H9 (cell line): ENCODE data around the gene CABLES1. TPM values are rescaled to one million over a fixed set of nuclear protein-coding genes. Genes with fewer than 3 reads are reported as not detected.

ENCODE experiments used
- DNase-seq: peaks from one replicate; pipeline ENCODE4 v3.0.0-alpha.2; 2017
- H2AFZ ChIP-seq: one replicate; pipeline ENCODE4 v1.6.1; 2013; ENCODE audit warnings: mild to moderate bottlenecking, low read length, control low read depth, moderate library complexity
- H2AK5ac ChIP-seq: 2 replicates; pipeline ENCODE4 v1.6.1; 2013; ENCODE audit warnings: low read length, control low read depth, mixed read lengths; ENCODE audit not compliant: insufficient read length
- H2BK120ac ChIP-seq: one replicate; pipeline ENCODE4 v1.6.1; 2013; ENCODE audit warnings: low read depth, mild to moderate bottlenecking, low read length, control low read depth, inconsistent platforms; ENCODE audit not compliant: poor library complexity, severe bottlenecking
- H2BK12ac ChIP-seq: 2 replicates; pipeline ENCODE4 v1.6.1; 2013; ENCODE audit warnings: low read length, control low read depth, mixed read lengths, low read depth; ENCODE audit not compliant: insufficient read length
- H2BK15ac ChIP-seq: 2 replicates; pipeline ENCODE4 v1.6.1; 2013; ENCODE audit warnings: low read depth, low read length, control low read depth
- H2BK20ac ChIP-seq: one replicate; pipeline ENCODE4 v1.6.1; 2013; ENCODE audit warnings: low read depth, mild to moderate bottlenecking, low read length, control low read depth, inconsistent platforms; ENCODE audit not compliant: poor library complexity, severe bottlenecking
- H2BK5ac ChIP-seq: 2 replicates; pipeline ENCODE4 v1.6.1; 2013; ENCODE audit warnings: low read length, control low read depth, mixed read lengths; ENCODE audit not compliant: insufficient read length
- H3K14ac ChIP-seq: 2 replicates; pipeline ENCODE4 v1.6.1; 2013; ENCODE audit warnings: low read length, control low read depth; ENCODE audit not compliant: insufficient read depth
- H3K18ac ChIP-seq: 2 replicates; pipeline ENCODE4 v1.6.1; 2013; ENCODE audit warnings: low read depth, mild to moderate bottlenecking, mixed read lengths, low read length, control low read depth; ENCODE audit not compliant: insufficient read length
- H3K23ac ChIP-seq: 2 replicates; pipeline ENCODE4 v1.6.1; 2013; ENCODE audit warnings: low read length, control low read depth, mixed read lengths, low read depth; ENCODE audit not compliant: insufficient read length
- H3K23me2 ChIP-seq: 2 replicates; pipeline ENCODE4 v1.6.1; 2013; ENCODE audit warnings: low read depth, mild to moderate bottlenecking, mixed read lengths, low read length, control low read depth; ENCODE audit not compliant: insufficient read length, poor library complexity, severe bottlenecking
- H3K27ac ChIP-seq: 2 replicates; pipeline ENCODE4 v1.5.1; 2013; ENCODE audit warnings: low read length, control low read depth, mixed read lengths, low read depth; ENCODE audit not compliant: insufficient read length
- H3K27me3 ChIP-seq: 2 replicates; pipeline ENCODE4 v1.6.1; 2013; ENCODE audit warnings: low read length, control low read depth, inconsistent platforms; ENCODE audit not compliant: insufficient read depth
- H3K4ac ChIP-seq: 2 replicates; pipeline ENCODE4 v1.6.1; 2013; ENCODE audit warnings: low read depth, mild to moderate bottlenecking, control low read depth, inconsistent platforms, low read length, moderate library complexity
- H3K4me1 ChIP-seq: 2 replicates; pipeline ENCODE4 v1.6.1; 2013; ENCODE audit warnings: low read length, control low read depth, inconsistent platforms; ENCODE audit not compliant: insufficient read depth
- H3K4me2 ChIP-seq: 2 replicates; pipeline ENCODE4 v1.6.1; 2013; ENCODE audit warnings: low read length, control low read depth, mixed read lengths; ENCODE audit not compliant: insufficient read length, insufficient read depth
- H3K56ac ChIP-seq: 2 replicates; pipeline ENCODE4 v1.6.1; 2013; ENCODE audit warnings: low read depth, mild to moderate bottlenecking, mixed read lengths, low read length, control low read depth; ENCODE audit not compliant: insufficient read length
- H3K79me1 ChIP-seq: 2 replicates; pipeline ENCODE4 v1.6.1; 2013; ENCODE audit warnings: low read depth, mild to moderate bottlenecking, moderate library complexity, low read length, control low read depth, inconsistent platforms; ENCODE audit not compliant: insufficient read depth, poor library complexity, severe bottlenecking
- H3K79me2 ChIP-seq: 2 replicates; pipeline ENCODE4 v1.6.1; 2013; ENCODE audit warnings: low read length, control low read depth, inconsistent platforms; ENCODE audit not compliant: insufficient read depth
- H3K9ac ChIP-seq: 2 replicates; pipeline ENCODE4 v1.6.1; 2013; ENCODE audit warnings: low read length, control low read depth, mixed read lengths; ENCODE audit not compliant: insufficient read length; ENCODE audit errors: extremely low read depth
- H3K9me3 ChIP-seq: one replicate; pipeline ENCODE4 v1.6.1; 2013; ENCODE audit warnings: low read depth, low read length, inconsistent platforms; ENCODE audit not compliant: control insufficient read depth
- H3T11ph ChIP-seq: one replicate; pipeline ENCODE4 v1.6.1; 2013; ENCODE audit warnings: mild to moderate bottlenecking, low read length, control low read depth, inconsistent platforms
- H4K20me1 ChIP-seq: one replicate; pipeline ENCODE4 v1.6.1; 2013; ENCODE audit not compliant: control insufficient read depth, insufficient read length, insufficient read depth
- H4K5ac ChIP-seq: 2 replicates; pipeline ENCODE4 v1.6.1; 2013; ENCODE audit warnings: low read depth, mild to moderate bottlenecking, mixed read lengths, low read length, control low read depth; ENCODE audit not compliant: insufficient read length
- H4K8ac ChIP-seq: replicated peaks from 2 replicates; pipeline ENCODE4 v1.6.1; 2013; ENCODE audit warnings: low read length, control low read depth, mixed read lengths, low read depth; ENCODE audit not compliant: insufficient read length
- H4K91ac ChIP-seq: 2 replicates; pipeline ENCODE4 v1.6.1; 2013; ENCODE audit warnings: low read depth, mild to moderate bottlenecking, moderate library complexity, mixed read lengths, low read length, control low read depth; ENCODE audit not compliant: insufficient read length
- H3K27ac Mint-ChIP-seq, 3 experiments: 2 replicates in 2 of 3; 3 replicates in 1 of 3; pipeline ENCODE4 v1.8.0; 2020 to 2021; ENCODE audit warnings: mixed read lengths in 3 of 3, mild to moderate bottlenecking in 1 of 3, moderate library complexity in 1 of 3
- H3K27me3 Mint-ChIP-seq: 2 replicates; pipeline ENCODE4 v1.8.0; 2021; ENCODE audit warnings: low read depth, mild to moderate bottlenecking, moderate library complexity, mixed read lengths
- H3K36me3 Mint-ChIP-seq, 3 experiments: 2 replicates in 2 of 3; 3 replicates in 1 of 3; pipeline ENCODE4 v1.8.0; 2020 to 2021; ENCODE audit warnings: low read depth in 3 of 3, mixed read lengths in 3 of 3; ENCODE audit not compliant: insufficient read depth in 1 of 3
- H3K4me1 Mint-ChIP-seq, 2 experiments: 2 replicates each; pipeline ENCODE4 v1.8.0; 2020; ENCODE audit warnings: mixed read lengths in 2 of 2
- H3K4me3 Mint-ChIP-seq, 2 experiments: 2 replicates in 1 of 2; 3 replicates in 1 of 2; pipeline ENCODE4 v1.8.0; 2020 to 2021; ENCODE audit warnings: mild to moderate bottlenecking in 2 of 2, mixed read lengths in 2 of 2, moderate library complexity in 1 of 2
- H3K9me3 Mint-ChIP-seq, 2 experiments: 2 replicates in 1 of 2; 3 replicates in 1 of 2; pipeline ENCODE4 v1.8.0; 2020; ENCODE audit warnings: mild to moderate bottlenecking in 2 of 2, mixed read lengths in 2 of 2, moderate library complexity in 1 of 2
- CTCF ChIP-seq: fragments of 200-600 bp; sonication (generic); conservative IDR thresholded peaks from 3 replicates; pipeline ENCODE4 v1.8.0; 2021; ENCODE audit warnings: antibody characterized with exemption, mild to moderate bottlenecking
- WGBS: extraction: QIAGEN DNeasy Blood & Tissue Kit; methylation state at CpG from one replicate; pipeline ENCODE4 v1.1.7; 2013; ENCODE audit warnings: missing lambda C conversion rate, low lambda C conversion rate, mixed read lengths; ENCODE audit not compliant: insufficient read length; ENCODE audit errors: extremely low coverage; 5-methylcytosine and 5-hydroxymethylcytosine counted together
- total RNA-seq: library from RNA; stranded (reverse); gene quantifications from 2 replicates; pipeline ENCODE4 v1.2.1, GENCODE V29; 2021

Gene CABLES1
- total RNA-seq, 1 experiment from 2014 or later = 27.1 TPM

- Histone ChIP-seq H3K9me3 (no peaks in the 10 kb centered on the region), H3K4me2 (no peak overlapping the region), H3K4ac (no peak overlapping the region), H2BK12ac (no peak overlapping the region), H4K5ac (no peak overlapping the region), H3K4me1 (0 out of 2 replicates have a peak, but pooled peaks cover 4% of the 10 kb centered on the region), H4K91ac (no peak overlapping the region), H3K79me2 (no peaks in the 10 kb centered on the region), H3K27ac (peak overlapping the region; percentile 71), H3T11ph (no peak overlapping the region), H2BK15ac (no peak overlapping the region), H2AK5ac (no peak overlapping the region), H3K14ac (no peak overlapping the region), H2AFZ (no peak overlapping the region), H3K56ac (no peak overlapping the region), H2BK20ac (no peak overlapping the region), H4K20me1 (no peaks in the 10 kb centered on the region), H3K18ac (peak overlapping the region; percentile 49), H3K79me1 (no peaks in the 10 kb centered on the region), H4K8ac (no peak overlapping the region), H3K23ac (no peak overlapping the region), H2BK120ac (no peak overlapping the region), H3K9ac (no peak overlapping the region), H2BK5ac (no peak overlapping the region), H3K27me3 (no peaks in the 10 kb centered on the region), H3K23me2 (no peaks in the 10 kb centered on the region)
- no peak for TF ChIP-seq CTCF
- Mint-ChIP-seq H3K9me3 (no peaks in the 10 kb centered on the region; a peak in 1 of 5 replicates), H3K27ac (peak overlapping the region; percentile 75 to 95 (median 90); a peak in 4 of 7 replicates), H3K4me3 (peak overlapping the region in 1 of 2 experiments; percentile 51; a peak in 3 of 5 replicates), H3K27me3 (no peaks in the 10 kb centered on the region), H3K4me1 (peaks cover 30 to 40% of the 10 kb centered on the region in 2 experiments), H3K36me3 (peaks cover 26 to 62% (median 51%) of the 10 kb centered on the region in 3 experiments)
- WGBS = no CpG with 5 or more reads among the region's 9 CpGs
- no peak for DNase-seq
Measured at GRCh38 chr18:23194997-23195957, 60.0 kb downstream of the CABLES1 start.
